NCI-H345 (cell line): ENCODE results near the gene CSF1R.

Source experiments
- DNase-seq: peaks from one replicate; lab custom pipeline; 2025; lab: John Stamatoyannopoulos, UW

CSF1R gene

DNA sequence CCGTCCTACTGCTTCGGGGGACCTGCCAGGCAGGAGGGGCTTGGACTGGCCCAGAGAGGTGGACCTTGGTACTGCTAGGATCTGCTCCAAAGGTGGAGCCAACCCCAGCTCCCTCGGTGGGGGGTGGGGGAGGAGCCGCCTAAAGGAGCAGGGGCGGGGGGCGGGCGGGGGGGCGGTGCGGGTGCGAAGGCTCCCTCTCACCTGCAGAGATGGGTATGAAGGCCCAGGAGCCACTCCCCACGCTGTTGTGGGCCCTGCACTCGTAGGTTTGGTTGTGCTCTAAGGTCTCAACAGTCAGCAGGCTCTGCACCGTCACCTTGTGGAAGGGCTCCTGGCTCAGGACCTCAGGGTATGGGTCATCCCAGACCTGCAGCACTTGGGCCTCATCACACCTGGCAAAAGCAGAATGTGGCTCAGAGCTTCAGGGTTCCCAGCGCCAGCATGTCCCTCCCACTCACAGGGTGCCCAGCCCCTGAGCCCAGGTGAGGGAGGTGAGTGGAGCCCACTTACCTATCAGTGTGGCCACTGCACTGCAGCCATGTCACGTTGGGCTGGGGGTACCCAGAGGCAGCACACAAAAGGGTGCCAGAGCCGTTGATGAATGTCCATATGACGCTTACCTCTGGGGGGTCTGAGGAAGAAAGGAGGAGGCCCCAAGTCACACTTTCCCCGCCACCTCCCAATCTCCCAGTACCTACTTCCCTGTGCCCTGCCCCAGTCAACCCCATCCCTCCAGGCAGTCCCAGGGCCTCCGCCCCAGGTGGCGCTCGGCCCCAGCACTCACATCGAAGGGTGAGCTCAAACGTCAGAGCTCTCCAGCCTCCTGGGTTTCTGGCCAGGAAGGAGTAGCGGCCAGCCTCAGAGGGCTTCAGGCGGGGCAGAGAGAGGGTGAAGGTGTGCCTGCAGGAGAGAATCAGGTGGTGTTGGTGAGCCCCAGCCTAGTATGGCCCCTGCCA, 16.4 kb downstream of the CSF1R start:
- DNase-seq: no peak

DNA sequence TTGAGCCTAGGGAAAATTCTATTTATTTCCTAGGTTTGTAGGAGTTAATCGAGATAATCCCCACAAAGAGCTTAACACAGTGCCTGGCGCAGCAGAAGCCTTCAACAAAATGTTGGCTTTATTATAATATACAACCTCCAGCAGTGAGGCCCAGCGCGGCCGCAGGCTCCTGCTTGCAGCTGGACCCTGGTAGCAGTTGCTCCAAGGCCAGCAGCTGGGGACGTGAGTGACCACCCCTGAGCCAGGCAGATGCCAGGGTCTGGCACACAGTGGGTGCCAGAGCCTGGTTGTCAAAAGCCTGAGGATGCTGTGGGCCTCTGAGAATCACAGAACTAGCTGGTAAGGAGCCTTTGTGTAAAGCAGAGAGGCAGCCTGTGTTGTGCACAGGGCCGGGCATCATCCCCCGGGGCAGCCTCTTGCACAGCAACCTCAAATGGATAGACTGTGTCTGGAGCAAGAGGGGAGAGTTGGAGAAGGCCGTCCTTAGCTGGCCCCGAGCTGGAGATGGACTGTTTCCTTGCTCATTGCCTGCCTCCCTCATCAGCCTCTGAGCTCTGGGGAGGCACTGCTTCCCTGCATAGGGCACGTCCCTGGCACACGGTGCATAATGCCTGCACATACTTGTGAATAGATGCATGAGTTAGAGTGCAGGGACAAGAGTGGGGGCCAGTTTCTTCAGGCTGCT, 17.3 kb downstream of the CSF1R start:
- no peak for DNase-seq

DNA sequence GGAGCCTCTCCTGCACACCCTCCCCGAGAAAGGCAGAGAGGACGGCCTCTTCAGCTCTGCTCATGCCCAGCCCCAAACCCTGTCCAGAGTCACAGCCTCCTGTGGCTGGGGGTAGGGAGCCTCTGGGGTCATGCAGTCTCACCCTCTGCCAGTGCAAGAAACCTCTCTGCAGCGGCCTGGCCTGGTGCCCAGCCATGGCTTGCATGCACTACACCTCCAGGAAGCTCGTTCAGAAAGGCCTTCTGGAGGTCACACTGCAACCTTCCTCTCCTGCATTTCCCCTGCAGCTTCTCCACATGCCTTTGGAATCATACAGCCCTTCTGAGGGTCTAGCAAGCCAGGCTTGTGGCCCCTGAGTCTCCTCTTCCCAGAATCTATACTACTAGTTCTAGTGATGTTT, 17.9 kb downstream of the CSF1R start:
- no peak for DNase-seq

DNA sequence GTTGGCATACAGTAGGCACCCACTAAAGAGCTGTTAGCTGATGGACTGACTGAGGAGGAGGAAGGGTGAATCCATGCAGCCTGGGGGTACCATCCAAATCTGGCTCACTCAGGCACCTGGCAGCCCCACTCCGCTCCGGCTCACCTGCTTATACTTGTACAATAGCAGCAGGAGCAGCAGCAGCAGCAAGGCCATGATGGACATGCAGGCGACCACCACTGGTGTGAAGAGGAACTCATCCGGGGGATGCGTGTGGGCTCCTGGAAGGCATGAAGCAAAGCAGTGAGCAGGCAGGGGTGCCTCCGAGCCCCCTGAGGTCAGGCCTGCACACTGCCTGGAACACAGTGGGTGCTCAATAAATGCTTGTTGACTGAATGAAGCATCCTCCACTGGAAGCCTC, 18.3 kb downstream of the CSF1R start:
- DNase-seq: no peak

DNA sequence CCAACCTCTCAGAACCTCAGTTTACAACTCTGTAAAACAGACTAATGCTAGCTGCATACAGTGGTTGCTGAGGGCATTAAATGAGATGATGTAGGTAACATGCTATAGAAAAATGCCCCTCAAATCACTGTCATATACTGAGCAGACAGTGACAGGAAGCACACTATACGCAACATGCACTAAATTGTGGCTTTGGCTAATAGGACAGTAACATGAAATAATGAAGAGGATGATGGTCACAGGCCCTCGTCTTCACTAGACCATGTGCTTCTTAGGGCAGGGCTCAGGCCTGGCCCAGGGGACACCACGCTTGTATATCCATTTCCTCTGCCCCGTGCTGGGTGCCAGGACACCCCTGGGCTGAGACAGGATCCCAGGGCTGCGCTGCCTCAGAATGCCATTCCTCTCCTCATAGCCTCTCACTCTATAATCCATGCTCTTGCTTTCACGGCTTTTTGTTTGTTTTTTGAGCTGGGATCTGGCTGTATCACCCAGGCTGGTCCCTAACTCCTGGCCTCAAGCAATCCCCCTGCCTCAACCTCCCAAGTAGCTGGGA, 18.9 kb downstream of the CSF1R start:
- no peak for DNase-seq

DNA sequence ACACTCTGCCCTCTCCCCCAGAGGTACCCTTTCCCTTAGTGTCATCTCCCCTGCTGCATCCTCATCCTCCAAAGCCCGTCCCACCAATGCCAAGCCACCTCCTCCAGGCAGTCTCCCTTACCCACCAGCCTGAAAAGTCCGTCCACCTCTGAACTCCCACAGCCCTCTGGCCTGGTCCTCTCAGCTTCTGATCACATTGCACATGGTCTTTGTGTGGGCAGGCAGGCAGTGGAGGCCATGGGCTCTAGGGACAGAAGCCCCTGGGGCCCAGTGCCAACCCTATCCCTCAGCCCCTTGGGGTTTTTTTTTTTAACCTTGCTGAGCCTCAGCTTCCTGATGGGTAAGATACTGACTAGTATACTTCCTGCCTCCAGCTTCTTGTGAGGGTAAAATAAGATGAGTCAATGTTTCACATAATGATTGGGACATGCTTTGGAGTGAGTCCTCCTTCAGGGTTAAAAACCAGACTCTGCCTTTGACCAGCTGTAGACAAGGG, 19.4 kb downstream of the CSF1R start:
- DNase-seq: no peak

DNA sequence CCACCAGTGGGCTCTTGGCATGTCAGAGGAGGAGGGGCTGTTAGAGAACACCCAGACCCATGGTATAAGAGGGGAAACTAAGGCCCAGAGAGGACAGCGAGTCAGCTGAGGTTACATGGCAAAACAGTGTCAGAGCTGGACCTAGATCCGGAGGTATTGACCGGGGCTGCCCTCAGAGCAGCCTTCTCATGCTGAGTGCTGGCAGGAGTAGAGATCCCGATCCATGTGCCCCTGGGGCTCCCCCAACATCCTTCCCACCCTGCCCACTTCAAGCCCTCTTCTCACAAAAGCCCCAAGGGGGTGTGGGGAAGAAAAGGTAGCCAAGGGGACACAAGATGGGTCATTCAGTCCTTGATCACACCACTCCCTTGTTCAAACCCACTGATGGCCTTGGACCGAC, 19.9 kb downstream of the CSF1R start:
- DNase-seq: no peak

DNA sequence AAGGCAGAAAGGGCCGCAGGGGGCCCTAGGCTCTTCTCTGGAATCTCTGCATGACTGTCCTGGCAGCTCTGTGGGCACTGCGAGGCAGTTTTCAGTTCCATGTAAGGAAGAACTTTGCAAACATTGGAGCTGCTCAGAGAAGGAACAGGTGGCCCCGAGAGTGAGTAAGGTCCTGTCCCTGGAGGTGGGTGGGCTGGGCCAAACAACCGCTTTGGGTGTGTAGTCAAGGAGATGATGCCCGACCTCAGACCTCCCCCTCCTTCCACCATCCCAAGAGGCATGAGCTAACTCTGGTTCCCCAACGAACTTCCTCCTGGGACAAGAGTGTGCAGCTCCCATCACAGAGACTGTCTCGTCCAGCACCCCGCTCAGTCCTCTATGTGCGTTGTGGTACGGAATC, 20.5 kb downstream of the CSF1R start:
- DNase-seq: no peak

DNA sequence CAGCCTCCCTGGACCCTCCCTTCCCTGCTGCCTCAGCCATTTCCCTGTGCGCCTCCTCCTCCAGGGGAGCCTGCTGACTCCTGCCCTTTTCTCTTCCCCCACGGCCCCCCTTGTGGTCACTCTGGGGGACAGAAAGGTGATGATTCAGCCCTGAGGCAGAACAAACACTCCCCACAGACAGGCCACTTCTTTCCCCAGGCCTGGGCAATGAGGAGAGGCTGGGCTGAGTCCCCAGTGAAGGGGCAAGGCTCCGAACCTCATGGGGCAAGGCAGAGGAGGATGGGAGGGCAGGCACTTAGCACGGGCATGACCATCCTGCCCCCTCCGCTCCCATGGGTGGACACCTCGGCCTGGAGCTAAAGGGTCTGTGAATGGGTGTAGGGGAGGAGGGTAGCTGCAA, 21.0 kb downstream of the CSF1R start:
- DNase-seq: no peak

DNA sequence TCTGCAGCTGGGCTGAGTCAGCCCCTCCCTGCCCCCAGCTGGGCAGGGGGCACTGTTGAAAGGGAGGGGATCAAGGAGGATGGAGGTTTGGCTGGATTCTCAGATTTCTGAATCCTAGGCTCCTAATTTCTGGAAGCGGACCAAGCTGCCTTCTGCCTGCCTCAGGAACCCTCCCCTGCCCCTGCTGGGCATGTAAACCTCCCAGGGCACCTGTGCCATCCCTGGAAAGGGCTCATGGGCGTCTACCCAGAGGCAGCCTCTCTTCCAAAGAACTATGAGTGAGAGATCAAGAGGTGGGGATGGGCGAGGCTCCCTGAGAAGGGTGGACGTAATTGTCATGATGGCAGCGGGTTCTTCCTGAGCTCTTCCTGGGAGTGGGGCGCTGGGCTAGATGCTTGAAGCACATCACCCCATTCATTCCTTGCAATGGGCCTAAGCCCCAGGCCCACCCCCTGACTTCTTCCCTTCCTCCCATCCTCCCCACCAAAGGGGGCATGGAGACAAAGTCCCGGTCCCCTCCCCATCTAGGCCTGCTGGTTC, 21.6 kb downstream of the CSF1R start:
- no peak for DNase-seq

DNA sequence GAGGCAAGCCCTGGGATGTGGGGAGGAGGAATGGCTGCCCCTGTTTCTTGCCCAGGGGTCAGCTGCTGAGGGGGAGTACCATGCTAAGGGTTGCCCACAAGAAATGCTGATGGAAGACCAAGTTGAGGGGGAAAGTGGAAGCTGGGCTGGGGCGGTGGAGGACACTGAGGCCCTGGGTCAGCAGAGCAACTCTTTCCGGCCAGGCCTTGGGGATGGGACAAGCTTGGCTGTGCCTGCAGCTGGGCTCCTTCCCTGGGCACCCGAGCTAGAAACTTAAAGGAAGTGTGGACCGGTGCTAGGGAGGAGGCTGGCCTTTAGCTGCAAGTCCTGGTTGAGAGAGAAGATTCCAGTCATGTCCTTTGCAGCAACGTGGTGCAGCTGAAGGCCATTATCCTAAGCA, 22.7 kb downstream of the CSF1R start:
- no peak for DNase-seq

DNA sequence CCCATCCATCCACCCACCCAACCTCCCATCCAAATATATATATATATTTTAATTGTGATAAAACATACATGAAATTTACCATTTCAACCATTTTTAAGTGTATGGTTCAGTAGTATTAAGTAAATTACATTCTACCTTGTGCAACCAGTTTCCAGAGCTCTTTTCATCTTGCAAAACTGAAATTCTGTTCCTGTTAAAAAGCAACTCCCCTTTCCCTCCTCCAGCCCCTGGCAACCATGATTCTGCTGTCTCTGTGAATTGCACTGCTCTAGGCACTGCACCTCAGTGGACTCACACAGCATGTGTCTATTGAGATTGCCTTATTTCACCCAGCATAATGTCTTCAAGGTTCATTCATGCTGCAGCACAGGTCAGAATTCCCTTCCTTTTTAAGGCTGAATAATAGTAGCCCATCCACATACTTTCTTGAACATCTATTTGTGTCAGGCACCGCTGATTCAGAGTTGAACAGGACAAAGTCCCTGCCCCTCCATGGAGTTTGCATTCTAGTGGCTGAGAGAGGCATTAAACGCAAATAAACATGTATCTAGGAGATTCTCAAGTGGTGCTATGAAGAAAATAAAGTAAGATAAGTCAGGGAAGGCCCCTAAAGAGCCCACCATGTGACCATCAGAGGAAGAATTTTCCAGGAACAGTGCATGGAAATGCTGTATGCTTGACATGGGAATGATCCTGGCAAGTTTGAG, 24.0 kb downstream of the CSF1R start:
- no peak for DNase-seq

DNA sequence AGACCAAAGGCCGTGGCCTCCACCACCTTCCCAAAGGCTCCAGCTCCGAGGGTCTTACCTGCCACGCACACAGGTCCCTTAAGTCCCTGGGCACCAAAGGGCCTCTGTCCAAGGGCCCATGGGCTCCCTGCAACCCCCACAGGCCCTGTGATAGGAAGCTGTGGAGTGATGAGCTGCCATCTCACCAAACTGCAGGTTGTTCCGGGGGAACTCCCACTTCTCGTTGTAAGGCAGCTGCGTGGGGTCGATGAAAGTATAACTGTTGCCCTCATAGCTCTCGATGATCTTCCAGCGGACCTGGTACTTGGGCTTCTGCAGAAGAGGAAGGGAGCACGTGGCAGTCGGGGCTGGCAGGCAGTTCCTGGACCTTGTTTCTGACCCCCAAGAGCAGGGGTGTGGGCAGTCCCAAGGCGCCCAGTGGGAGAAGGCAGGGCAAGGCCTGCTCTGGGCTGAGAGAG, 24.8 kb downstream of the CSF1R start:
- no peak for DNase-seq

DNA sequence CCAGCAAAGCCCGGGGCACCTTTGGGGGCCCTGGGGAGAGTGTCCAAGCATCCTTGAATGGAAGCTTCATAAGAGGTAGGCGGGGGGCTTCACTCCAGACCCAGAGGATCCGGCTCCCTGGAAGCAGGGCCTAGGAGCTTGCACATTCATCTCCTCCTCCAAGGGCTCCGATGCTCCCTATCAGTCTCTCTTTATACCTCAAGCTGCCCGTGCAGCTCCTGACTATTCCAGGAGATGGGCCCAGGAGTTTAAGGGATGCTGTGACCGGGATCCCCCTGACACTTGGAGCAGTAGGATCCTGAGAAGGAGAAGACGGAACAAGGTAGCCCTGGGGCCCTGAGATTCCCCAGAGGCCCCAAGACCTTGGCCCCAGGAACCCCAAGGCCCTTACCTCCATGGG, 25.9 kb downstream of the CSF1R start:
- DNase-seq: no peak

DNA sequence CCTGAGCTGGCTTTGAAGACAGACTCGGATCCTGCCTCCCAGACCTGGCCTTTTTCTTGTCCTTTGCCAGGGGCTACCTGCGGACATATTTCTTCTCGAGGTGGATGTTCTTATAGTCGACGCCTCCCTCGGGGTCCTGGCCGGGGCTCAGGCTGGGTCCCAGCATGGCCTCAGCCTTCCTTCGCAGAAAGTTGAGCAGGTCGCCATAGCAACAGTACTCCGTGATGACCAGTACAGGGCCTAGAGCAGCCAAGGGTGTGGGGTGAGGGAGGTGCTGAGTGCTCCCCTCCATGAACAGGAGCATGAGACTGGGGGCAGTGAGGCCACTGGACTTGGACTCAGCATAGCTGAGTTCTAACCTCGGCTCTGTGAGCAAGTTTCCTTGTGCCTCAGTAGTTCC, 26.7 kb downstream of the CSF1R start:
- DNase-seq: no peak

DNA sequence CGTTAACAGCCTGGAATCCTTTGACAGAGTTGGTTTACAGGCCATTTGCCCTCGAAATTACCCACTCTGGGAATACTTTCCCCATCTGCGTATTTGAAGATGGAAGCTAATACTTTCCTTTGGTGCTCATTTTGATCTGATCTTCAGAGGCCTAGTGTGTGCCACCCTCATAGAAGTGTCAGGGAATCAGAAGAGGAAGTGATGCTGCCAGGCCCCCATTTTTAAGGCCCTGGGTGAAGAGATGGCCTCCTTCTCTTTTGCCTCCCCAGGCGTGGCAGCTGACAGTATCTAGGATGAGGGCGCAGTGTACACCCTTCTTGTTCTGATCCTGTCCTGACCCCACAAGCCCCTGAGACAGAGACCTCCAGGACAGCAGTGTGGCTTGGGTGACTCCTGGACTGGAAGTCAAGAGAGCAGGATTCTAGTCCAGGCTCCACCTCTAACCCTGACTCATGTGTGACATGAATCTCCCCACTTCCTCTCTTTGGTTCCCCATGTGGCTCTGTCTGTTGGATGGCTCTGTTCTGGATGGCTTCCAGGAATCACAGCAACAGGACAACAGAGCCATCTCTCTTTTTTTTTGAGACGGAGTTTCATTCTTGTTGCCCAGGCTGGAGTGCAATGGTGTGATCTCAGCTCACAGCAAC, 27.8 kb downstream of the CSF1R start:
- DNase-seq: no peak

DNA sequence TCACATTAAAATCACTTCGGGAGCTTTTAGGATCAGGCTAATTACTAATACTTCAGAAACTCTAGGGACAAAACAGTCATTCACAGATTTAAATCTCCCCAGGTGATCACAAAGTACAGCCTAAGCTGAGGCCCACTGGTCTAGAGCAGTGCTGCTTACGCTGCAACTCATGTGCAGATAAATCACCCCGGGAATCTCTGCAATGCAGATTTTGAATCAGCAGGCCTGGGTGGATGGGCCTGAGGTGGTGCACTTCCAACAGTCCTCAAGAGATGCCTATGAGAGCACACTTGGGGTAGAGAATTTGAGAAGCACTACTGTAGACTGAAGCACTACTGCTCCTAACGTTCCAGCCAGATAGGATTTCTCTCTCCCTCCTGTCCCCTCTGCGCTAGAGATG, 28.4 kb downstream of the CSF1R start:
- no peak for DNase-seq

DNA sequence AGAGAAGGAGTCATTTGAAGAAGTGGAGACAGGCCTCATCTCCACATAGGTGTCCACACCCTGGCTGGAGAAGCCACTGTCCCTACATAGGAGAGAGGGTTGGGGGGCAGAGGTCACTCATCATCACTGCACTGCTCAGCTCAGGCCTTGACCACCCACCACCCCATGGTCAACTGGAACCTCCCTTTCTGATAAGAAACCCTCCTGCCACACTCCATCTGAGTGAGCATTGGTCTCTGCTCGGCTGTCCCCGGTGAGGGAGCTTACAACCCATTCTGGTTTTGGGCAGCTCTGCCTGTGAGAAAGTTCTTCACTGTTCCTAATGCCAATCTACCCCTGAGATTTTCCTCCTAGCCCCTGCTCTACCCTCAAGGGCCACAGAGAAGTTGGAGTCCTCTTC, 28.8 kb downstream of the CSF1R start:
- DNase-seq: no peak

DNA sequence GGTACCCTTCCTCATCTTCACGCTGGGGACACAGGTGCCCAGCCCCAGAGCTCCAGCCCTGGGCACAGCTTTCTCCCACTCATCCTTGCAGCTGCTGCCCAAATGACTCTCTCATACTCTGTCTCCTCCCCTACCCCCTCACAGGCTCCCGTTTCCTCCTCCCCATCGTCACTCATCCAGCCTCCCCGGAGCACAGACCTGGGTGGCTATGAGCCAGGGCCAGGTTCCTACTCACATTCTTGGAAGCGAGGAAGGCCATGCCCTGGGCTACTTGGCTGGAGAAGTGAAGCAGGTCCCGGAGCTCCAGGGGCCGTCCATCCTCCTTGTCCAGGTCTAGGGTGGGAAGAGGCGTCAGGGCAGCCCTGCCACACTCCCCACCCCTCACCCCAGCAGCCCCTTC, 29.3 kb downstream of the CSF1R start:
- DNase-seq: no peak

DNA sequence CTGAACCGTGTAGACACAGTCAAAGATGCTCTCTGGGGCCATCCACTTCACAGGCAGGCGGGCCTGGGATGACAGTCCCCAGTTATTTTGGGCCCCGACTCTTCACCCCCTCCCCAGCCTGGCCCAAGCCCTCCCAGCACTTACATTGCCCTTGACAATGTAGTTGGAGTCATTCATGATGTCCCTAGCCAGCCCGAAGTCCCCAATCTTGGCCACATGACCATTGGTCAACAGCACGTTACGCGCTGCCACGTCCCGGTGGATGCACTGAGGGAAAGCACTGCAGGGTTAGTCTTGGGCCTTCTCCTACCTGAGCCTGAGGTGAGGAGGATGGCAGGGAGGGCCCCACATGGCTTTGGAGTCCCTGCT, 30.3 kb downstream of the CSF1R start:
- DNase-seq: no peak

DNA sequence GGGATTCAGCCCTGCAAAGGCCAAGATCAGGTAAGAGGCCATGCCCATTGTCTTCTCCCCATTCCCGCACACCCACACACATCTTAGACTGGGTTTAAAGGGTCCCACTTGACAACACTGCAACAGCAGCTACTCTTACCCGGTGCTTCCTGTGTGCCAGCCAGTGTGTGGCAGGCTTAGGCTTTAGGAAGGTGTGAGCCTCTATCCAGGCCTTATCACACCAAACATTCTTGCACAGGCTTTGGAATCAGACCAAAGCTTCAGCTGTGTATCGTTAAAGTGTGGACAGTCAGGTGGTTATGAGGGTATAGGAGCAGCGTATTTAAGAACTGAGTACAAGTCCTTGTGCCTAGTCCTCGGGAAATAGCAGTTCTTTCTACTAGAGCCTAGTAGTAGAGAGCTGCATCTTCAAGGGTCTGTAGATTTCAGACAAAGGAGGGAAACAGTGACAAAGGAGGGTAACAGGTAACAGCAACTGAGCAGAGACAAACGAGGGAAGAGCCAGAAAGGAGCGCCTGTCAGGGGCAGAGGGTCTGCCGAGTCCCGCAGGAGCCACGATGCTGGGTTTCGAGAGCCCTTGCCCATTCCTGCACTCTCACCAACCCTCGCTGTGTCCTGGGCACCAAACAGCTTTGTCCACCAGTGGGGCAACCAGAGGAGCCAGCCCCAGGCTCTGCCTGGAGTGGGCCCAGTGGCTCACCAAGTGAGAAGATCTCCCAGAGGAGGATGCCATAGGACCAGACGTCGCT, 30.9 kb downstream of the CSF1R start:
- no peak for DNase-seq
